ENCODE results near the gene ABCA2. TPM values are rescaled to one million over a fixed set of nuclear protein-coding genes. Genes with fewer than 3 reads are reported as not detected.
"Not testable (repeated sequence)": the region's sequence is repeated elsewhere in the genome, so short reads cannot be mapped to it uniquely, and the experiment has no call there.

The ABCA2 gene
- total RNA-seq, 1 donor from 2014 or later, result 25.7 TPM

GRCh38 chr9:137017071-137017470 lies 11.0 kb downstream of the ABCA2 start:
- no peak for DNase-seq (ENCODE audit: low spot score)

GRCh38 chr9:137016436-137016835 lies 11.6 kb downstream of the ABCA2 start:
- no peak for DNase-seq (ENCODE audit: low spot score)

- DNase-seq (ENCODE audit: low spot score), result no peak
Measured at GRCh38 chr9:137015976-137016375, 12.1 kb downstream of the ABCA2 start.

GRCh38 chr9:137015540-137015930 lies 12.5 kb downstream of the ABCA2 start:
- DNase-seq (ENCODE audit: low spot score), result no peak

- DNase-seq (ENCODE audit: low spot score), result no peak
Measured at GRCh38 chr9:137014776-137015539, 13.1 kb downstream of the ABCA2 start.

- no peak for DNase-seq (ENCODE audit: low spot score)
Measured at GRCh38 chr9:137014166-137014565, 13.9 kb downstream of the ABCA2 start.

GRCh38 chr9:137013571-137013940 lies 14.5 kb downstream of the ABCA2 start:
- DNase-seq (ENCODE audit: low spot score), result no peak

GRCh38 chr9:137012694-137013570 lies 15.1 kb downstream of the ABCA2 start:
- DNase-seq (ENCODE audit: low spot score), result no peak

GRCh38 chr9:137011907-137012675 lies 15.9 kb downstream of the ABCA2 start:
- no peak for DNase-seq (ENCODE audit: low spot score)

- DNase-seq (ENCODE audit: low spot score), result no peak
Measured at GRCh38 chr9:137011156-137011555, 16.9 kb downstream of the ABCA2 start.

- DNase-seq (ENCODE audit: low spot score), result no peak
Measured at GRCh38 chr9:137009938-137010732, 17.9 kb downstream of the ABCA2 start.

GRCh38 chr9:137009217-137009616 lies 18.8 kb downstream of the ABCA2 start:
- no peak for DNase-seq (ENCODE audit: low spot score)

GRCh38 chr9:137008312-137008711 lies 19.7 kb downstream of the ABCA2 start:
- DNase-seq (ENCODE audit: low spot score), result no peak

GRCh38 chr9:137007816-137008270 lies 20.2 kb downstream of the ABCA2 start:
- DNase-seq (ENCODE audit: low spot score), result no peak

- no peak for DNase-seq (ENCODE audit: low spot score)
Measured at GRCh38 chr9:137007108-137007815, 20.8 kb downstream of the ABCA2 start.

GRCh38 chr9:137006116-137007003 lies 21.7 kb downstream of the ABCA2 start:
- no peak for DNase-seq (ENCODE audit: low spot score)

- DNase-seq (ENCODE audit: low spot score), result not testable (repeated sequence)
Measured at GRCh38 chr9:137004285-137004684, 23.8 kb downstream of the ABCA2 start.

GRCh38 chr9:137002646-137003041 lies 25.4 kb downstream of the ABCA2 start:
- DNase-seq (ENCODE audit: low spot score), result no peak

- DNase-seq (ENCODE audit: low spot score), result no peak
Measured at GRCh38 chr9:137001857-137002645, 26.0 kb downstream of the ABCA2 start.

All from ureter (tissue), 1 donor.